GM19099 (cell line): Measurements from ENCODE around the gene KAZN.

Experiments
- POLR2A ChIP-seq: IDR thresholded peaks from 3 replicates; pipeline ENCODE4 v1.6.1; 2011; ENCODE audit warnings: low read depth; ENCODE audit not compliant: insufficient read length; ENCODE audit errors: extremely low read depth

KAZN gene

DNA sequence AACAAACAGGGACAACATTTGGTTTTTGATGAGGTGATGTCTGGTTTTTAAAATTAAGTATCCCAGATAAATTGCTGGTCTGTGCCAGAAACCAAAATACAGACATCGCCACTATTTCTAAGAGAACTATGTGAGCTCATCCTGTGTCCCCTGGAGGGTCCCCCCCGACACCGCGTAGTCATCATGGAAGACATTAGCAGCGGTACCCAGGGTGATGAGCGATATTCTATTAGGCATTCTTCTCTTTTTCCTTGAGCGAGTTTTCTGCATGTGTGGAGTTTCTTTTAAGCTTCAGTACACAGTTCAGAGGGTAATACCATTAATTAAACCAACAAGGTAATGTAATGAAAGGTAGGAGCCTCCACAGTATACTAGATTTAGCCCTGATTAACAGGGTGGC is 26.5 kb downstream of the KAZN start:
- TF ChIP-seq POLR2A = no peak

DNA sequence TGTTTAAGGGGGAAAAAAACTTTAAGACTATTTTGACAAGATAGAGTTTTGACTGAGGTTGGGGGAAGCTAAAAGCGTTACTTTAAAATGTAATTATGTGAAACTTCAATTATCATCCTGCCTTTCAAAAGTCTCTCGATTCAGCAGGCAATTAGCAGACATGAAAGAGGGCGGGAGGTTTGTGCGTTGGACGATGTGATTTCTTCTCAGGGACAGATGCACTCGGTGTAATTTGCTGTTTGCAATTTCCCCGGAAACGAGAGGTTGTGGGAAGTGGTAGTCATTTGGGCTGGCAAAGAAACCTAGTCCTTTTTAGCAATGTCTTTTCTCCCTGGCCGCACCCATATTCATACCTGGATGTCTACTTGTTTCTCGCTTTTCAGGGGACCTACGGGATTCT is 27.1 kb downstream of the KAZN start:
- TF ChIP-seq POLR2A = no peak

DNA sequence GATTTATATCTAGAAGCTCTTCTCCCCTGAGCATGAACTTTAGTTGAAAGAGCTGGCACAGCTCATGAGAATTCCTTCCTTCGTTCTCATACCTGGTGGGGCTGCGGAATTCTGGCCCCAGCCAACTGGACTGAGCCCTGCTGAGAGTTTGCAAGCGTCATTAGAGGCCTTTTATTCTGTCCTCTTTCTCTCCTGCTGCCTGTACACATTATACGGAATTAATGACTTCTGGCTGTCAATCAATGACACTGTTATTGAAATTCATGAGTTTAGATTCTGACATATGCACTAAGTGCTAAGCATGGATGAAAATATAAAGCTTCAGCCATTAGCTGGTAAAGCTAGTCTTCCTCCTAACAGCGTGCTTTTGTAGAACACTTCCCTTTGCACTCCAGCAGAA is 27.5 kb downstream of the KAZN start:
- TF ChIP-seq POLR2A = no peak

DNA sequence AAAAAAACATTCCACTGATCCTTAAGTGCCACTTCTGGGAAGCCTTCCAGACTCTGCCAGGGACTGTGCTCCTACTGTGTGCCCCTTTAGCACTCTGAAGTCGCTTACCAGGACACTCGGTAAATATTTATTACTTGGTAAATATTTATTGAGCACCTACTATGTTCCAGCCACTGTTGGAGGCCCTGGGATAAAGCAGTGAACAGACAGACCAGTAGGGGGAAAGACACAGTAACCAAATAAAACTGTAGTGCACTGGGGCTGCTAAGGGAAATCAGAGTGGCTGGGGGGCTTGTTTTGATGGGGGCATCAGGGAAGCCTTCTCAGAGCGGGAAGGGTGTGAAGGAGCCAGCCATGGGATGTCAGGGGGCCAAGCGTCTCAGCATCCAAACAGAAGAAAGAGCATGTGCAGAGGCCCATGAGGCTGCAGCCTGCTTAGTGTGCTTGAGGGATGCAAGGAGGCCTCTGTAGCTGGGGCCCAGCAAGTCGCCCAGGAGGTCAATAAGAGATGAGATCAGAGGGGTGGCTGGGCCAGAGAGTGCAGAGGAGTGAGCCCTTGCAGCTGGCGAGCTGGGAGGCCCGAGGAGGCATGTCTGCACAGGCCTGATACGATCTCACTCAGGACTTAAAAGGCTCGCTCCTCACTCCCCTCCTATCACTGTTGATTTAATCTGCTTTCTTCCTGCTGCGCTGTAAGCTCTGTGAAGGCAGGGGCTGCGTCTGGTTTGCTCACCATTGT is 28.6 kb downstream of the KAZN start:
- TF ChIP-seq POLR2A = no peak

DNA sequence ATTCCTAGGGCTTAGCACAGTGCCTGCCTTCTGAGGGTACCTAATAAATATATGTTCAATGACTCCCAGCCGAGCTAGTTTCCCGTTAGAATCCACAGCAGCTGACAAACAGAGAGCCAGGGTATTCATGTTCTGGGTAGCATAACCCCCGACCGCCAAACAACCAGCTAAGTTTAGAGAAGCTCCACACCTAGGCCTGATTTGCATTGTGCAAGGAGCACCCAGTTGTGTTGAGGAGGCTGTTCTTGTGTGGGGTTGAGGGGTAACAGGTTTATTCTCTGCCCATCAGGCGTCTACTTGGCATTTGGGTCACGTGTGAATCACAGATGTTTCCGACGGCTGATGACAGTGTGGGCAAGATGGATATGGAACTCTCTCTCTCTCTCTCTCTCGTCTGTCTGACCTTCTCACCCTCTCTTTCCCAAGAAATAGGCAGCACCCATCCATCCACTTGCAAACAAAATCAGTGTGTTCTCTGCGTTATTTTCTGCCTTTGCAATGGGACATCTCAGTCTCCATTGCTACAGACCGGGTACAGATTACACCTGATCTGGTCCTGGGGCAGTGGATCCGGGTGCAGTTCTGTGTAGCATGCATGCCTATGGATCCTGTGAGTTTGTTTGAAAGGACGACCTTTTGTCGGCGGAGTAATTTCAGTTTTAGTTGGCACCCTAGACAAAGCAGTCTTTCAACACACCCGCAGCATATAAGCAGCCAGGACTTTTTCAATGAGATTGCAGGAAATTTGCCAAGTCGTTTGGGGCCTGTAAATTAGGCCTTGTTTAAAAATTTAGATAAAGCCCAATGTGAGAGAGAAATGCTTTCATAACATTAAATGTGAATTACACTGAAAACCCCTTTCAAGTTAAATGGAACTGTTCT is 29.4 kb downstream of the KAZN start:
- no peak for TF ChIP-seq POLR2A

DNA sequence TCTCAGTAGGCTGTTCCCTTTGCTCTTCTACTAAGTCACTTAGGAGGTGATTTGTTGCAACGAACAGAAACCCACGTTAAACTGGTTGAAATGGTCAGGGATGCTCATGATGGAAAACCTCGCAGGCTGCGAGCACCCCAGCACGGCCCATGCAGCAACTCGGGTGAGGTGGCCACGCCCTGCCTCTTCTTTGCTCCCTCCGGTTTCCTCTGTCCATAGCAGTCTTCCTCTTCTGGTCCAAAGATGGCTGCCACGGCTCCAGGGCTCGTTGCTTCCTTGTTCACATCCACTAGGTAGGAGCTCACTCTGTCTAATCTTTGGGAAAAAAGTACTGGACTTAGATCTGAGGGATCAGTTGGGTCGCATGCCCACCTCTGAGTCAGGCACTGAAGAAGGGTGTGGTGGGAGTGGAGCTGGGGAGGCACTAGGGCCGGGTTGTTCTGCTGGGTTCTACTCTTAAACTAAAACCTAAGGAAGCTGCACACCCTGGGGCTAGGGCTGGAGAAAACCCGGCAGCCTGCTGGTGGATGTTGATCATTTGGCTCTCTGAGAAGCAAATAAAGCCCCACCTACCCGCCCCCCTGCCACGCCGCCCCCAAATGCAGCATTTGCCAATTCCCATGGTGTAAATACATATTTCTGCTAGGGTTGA is 31.0 kb downstream of the KAZN start:
- TF ChIP-seq POLR2A = no peak

DNA sequence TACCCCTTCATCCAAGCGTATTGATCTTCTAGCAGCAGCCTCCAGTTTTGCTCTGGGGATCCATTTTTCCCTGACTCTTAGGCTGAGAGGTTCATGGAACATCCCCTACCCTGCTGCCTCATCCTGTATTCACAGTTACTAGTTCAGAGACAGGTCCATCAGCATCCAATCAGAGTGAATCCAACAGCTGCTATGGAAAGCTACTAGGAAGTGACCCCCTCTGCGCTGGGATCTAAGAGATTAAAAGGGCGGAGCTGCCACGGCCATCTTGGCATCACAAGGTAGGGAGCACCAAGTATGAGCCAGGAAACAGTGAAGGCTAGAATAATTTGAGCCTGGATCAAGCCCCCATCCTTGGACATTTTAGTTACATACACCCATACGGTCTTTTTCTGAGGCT is 32.5 kb downstream of the KAZN start:
- no peak for TF ChIP-seq POLR2A

DNA sequence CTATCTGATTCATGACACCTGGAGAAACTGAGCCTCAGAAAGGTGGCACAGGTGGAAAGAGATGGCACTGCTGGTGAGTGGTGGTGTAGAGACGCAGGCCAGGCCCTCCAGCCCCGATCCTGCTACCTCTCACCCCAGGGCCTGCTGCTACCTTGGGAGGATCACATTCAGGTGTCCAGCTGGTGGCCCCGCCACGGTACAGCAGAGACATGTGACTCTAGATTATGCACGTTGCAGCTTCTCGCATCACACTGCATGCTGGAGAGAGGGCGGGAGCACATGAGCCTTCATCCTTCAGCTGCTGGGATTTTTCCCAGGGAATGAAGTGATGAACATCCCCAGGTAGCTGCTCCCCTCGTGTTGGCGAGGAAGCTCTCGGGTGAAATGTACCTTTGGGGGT is 32.9 kb downstream of the KAZN start:
- TF ChIP-seq POLR2A = no peak

DNA sequence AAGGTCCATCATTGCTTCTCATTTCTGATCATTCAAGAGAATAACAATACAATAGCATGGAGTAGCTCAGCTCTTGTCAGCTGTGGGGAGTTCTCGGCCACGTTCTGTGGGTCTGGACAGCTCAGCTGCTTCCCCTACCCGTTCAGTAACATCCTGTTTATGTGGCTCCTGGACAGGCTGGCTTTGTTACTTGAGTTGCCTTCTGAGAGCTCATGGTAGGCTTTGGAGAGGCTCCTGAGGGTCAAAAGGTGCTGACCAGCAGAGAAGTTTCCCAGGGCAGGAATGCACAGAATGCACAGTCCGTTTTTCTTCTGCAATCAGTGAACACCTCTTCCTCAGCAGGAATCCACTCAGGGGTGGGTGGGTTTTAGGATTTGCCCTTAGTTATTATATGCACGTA is 36.0 kb downstream of the KAZN start:
- TF ChIP-seq POLR2A = no peak

DNA sequence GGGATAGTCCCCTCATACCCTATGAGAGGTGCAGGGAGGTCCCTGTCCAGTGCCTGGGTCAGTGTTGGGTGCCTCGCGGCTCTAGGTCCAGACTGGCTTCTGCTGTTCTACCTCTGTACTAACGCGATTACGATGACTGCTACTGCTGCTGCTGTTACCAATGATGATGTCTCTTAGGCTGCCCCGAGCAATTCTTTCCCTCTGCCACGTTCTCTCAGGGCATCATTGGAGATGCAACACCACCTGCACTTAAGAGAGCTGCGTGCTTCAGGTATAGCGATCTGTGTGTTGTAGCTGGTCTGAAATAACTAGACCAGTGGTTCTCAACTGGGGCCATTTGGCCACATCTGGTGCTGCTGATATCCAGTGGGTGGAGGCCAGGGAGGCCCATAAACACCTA is 36.9 kb downstream of the KAZN start:
- no peak for TF ChIP-seq POLR2A

DNA sequence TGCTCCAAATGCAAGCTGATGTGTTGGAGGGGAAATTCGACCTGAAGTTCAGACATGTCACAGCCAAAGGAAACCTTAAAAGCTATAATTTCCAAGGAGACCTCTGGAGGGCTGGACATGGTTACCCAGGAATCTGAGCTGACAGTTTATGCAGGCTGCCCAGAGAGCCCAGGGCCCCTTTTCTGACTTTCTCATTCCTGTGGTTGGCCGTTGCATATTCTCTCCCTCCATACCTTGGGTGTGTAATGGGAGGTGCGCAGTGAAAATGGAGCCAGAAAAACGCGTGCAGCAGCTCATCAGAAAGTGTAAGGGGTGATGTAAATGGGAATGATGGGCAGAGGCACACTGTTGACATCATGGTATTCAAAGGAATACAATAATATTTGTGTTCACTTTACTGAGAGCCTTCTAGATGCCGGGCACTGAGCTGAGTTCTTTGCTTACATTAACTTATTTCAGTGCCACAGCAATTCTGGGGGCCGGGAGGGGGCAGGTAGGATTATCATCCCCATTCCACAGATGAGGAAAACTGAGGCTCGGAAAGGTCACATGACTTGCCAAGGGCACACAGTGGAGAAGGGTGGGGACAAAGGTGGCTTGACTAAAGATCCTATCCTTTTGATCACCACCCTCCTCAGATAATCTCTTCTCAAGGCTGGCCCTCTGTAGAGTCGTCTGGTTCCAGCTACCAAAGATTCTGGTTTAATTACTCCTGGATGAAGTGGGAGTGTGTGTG is 38.6 kb downstream of the KAZN start:
- no peak for TF ChIP-seq POLR2A

DNA sequence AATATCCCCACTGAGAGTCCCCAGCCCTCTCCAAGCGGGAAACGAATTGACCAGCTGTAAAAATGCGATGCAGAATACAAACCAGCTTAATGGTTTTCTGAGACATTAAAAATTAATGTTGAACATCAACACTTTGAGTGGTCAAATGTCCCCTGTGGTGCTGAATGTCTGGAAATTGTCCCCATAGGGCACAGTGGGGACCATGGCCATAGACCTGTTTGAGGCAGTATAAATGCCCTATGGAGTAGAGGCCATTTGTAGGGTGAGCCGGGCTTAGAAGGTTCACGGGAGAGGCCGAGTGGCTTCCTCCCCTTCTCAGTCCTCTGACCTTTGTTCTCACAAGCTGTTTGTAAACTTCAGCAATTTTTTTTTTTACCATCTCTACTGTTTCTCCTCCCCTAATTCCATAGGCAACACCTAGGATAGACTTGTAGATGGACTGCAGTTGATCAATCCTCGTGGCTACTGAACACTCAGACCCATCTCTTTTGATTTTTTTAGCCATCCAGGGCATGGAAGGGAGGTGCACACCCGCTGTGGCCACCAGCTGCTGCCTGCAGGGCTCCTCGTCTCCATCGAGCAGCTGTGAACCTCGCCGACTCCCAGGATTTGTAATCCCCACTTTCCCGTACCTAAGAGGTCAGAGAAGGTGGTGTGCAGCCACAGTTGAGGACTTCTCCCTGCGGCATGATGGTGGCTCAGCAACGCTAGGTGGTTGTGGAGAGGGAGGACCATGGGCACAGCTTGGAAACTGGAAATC is 41.0 kb downstream of the KAZN start:
- TF ChIP-seq POLR2A = no peak

DNA sequence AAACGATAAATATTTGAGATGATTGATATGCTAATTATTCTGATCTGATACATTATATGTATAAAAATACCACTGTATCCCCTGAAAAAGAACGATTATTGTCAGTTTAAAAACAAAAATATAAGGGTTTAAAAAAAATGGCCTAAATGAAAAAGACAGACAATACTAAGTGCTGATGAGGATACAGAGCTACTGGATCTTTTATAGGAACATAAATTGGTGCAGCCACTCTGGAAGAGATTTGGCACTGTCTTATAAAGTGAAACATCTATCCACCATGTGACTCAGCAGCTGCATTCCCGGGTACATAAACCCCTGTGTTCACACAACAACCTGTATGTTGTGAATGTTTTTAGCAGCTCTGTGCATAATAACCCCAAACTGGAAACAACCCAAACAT is 44.2 kb downstream of the KAZN start:
- TF ChIP-seq POLR2A = no peak

DNA sequence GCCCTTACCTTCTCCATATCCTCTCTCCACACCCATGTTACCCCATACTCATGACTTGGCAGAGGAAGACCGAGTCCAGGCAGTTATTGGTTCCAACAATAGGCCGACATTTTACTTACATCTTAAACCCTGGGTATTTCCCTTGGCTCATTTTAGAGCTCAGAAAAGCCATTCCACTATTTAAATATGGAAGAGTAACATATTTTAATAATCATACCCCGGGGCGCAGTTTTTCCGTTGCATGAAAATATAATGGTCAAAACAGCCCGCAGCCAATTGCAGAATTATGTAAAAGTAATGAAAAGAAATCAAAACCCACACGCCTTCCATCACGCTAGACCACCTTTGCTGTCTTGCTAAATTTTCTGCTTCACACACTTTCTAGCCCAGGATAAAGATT is 48.5 kb downstream of the KAZN start:
- TF ChIP-seq POLR2A = no peak
